K562 (cell line): ENCODE results near the gene KIAA2012. TPM values are rescaled to one million over a fixed set of nuclear protein-coding genes. Genes with fewer than 3 reads are reported as not detected.

Experiments
- CBFA2T2 ChIP-seq: fragments of 450-650 bp; conservative IDR thresholded peaks from 2 replicates; pipeline ENCODE4 v1.6.1; 2017; ENCODE audit warnings: mild to moderate bottlenecking
- CBX5 ChIP-seq: IDR thresholded peaks from 2 replicates; pipeline ENCODE4 v1.6.1; 2014; ENCODE audit warnings: low read depth, borderline replicate concordance
- ETV5 ChIP-seq: sonication (generic); formaldehyde crosslinking; IDR thresholded peaks from 2 replicates; pipeline ENCODE4 v1.4.0; 2020; ENCODE audit warnings: low read depth, mild to moderate bottlenecking, missing genetic modification reagents
- ETV6 ChIP-seq, 3 experiments: fragments of 150-350 bp in 1 of 3; sonication (generic) in 1 of 3; formaldehyde crosslinking in 1 of 3; IDR thresholded peaks; 2 replicates each; pipeline versions ENCODE4 v1.6.1 to v1.8.0; 2014 to 2022; ENCODE audit warnings: borderline replicate concordance in 2 of 3, low read depth in 2 of 3, antibody characterized with exemption in 1 of 3, low read length in 1 of 3, mild to moderate bottlenecking in 1 of 3, missing genetic modification reagents in 1 of 3
- FUS ChIP-seq: fragments of 200-400 bp; formaldehyde crosslinking; optimal IDR thresholded peaks from 2 replicates; pipeline ENCODE3; 2017; ENCODE audit warnings: low read depth, low read length
- GATA2 ChIP-seq: sonication (generic); formaldehyde crosslinking; IDR thresholded peaks from 2 replicates; pipeline ENCODE4 v1.4.0; 2020; ENCODE audit warnings: mild to moderate bottlenecking, missing genetic modification reagents
- HDAC6 ChIP-seq: IDR thresholded peaks from 2 replicates; pipeline ENCODE4 v1.6.1; 2012; ENCODE audit warnings: low read depth, mild to moderate bottlenecking, control low read depth, inconsistent platforms, low read length, moderate library complexity
- KDM2B ChIP-seq: fragments of 250-450 bp; sonication (Bioruptor Pico); IDR thresholded peaks from 2 replicates; pipeline ENCODE4 v1.8.0; 2021; ENCODE audit warnings: mild to moderate bottlenecking, moderate library complexity
- MIER1 ChIP-seq: fragments of 450-650 bp; IDR thresholded peaks from 2 replicates; pipeline ENCODE4 v1.6.1; 2016; ENCODE audit warnings: antibody characterized with exemption, mild to moderate bottlenecking, low read depth
- MTA1 ChIP-seq: fragments of 450-650 bp; IDR thresholded peaks from 2 replicates; pipeline ENCODE4 v1.6.1; 2017; ENCODE audit warnings: borderline replicate concordance
- OTX1 ChIP-seq: fragments of 450-650 bp; formaldehyde crosslinking; IDR thresholded peaks from 2 replicates; pipeline ENCODE4 v1.4.0; 2022; ENCODE audit warnings: mild to moderate bottlenecking
- PCBP1 ChIP-seq: fragments of 200-400 bp; formaldehyde crosslinking; IDR thresholded peaks from 2 replicates; pipeline ENCODE4 v1.6.1; 2018; ENCODE audit warnings: mild to moderate bottlenecking, low read depth, low read length; ENCODE audit not compliant: poor library complexity, severe bottlenecking
- RAD21 ChIP-seq, 2 experiments: fragments of 250-450 bp in 1 of 2; fragments of 450-650 bp in 1 of 2; sonication (Bioruptor Pico) in 1 of 2; formaldehyde crosslinking in 1 of 2; IDR thresholded peaks in 1 of 2; conservative IDR thresholded peaks in 1 of 2; 2 replicates each; pipeline versions ENCODE4 v1.4.0 to v1.8.0; 2020 to 2022; ENCODE audit warnings: mild to moderate bottlenecking in 2 of 2, moderate library complexity in 1 of 2
- REST ChIP-seq, 2 experiments: fragments of 450-650 bp; formaldehyde crosslinking in 1 of 2; IDR thresholded peaks; 2 replicates each; pipeline versions ENCODE4 v1.4.0 to v1.6.1; 2014 to 2020; ENCODE audit warnings: mild to moderate bottlenecking in 2 of 2, borderline replicate concordance in 1 of 2, low read depth in 1 of 2
- SIX5 ChIP-seq, 2 experiments: IDR thresholded peaks; 2 replicates each; pipeline ENCODE4 v1.6.1; 2011; ENCODE audit warnings: low read length in 2 of 2, borderline replicate concordance in 1 of 2, low read depth in 1 of 2, mild to moderate bottlenecking in 1 of 2, moderate library complexity in 1 of 2; ENCODE audit not compliant: insufficient read depth in 1 of 2
- TEAD4 ChIP-seq, 2 experiments: sonication (generic) in 1 of 2; formaldehyde crosslinking in 1 of 2; IDR thresholded peaks; 2 replicates each; pipeline versions ENCODE4 v1.6.1 to v1.8.0; 2012 to 2022; ENCODE audit warnings: borderline replicate concordance in 1 of 2, inconsistent platforms in 1 of 2, low read length in 1 of 2, mild to moderate bottlenecking in 1 of 2, missing genetic modification reagents in 1 of 2
- ZNF253 ChIP-seq: fragments of 250-450 bp; sonication (Bioruptor Pico); conservative IDR thresholded peaks from 2 replicates; pipeline ENCODE4 v1.6.1; 2021; ENCODE audit warnings: mild to moderate bottlenecking
- ZNF584 ChIP-seq: fragments of 200-800 bp; sonication (Bioruptor generic); IDR thresholded peaks from 2 replicates; pipeline ENCODE4 v1.6.1; 2016; ENCODE audit warnings: low read depth, mild to moderate bottlenecking, missing genetic modification characterization, missing compliant biosample characterization
- polyA plus RNA-seq, 8 experiments: library from polyadenylated mRNA; depleted of rRNA in 4 of 8; stranded (reverse) in 5 of 8; unstranded in 3 of 8; fragments of >200 nt; fragmentation: Nextera tagmentation in 2 of 8; fragmentation: Illumina TruSeq in 1 of 8; extraction: Ambion mirVana in 2 of 8; extraction: Trizol in 1 of 8; gene quantifications; 2 replicates each; pipeline versions ENCODE4 v1.2.1 to v1.2.3, GENCODE V29; 2011 to 2014; ENCODE audit warnings: inconsistent platforms in 1 of 8, missing spikeins in 1 of 8
- total RNA-seq, 7 experiments: library from RNA; depleted of rRNA in 6 of 7; stranded (reverse); fragments of >200 nt in 6 of 7; fragmentation: Illumina TruSeq in 2 of 7; extraction: Trizol in 2 of 7; gene quantifications; 2 replicates each; pipeline versions ENCODE4 v1.2.1 to v1.2.3, GENCODE V29; 2011 to 2021; ENCODE audit warnings: low replicate concordance in 1 of 7
- TF ChIP-seq, protein P1 (sequence below): sonication (generic); formaldehyde crosslinking; IDR thresholded peaks from 2 replicates; pipeline ENCODE4 v1.8.0; 2022; ENCODE audit warnings: mild to moderate bottlenecking, low read depth, missing genetic modification reagents

The KIAA2012 gene
- total and polyA plus RNA-seq, 9 of the 15 experiments (the other 6 are each of a cell fraction or from before 2014, with no cell fraction given) = not detected

GRCh38 chr2:202221873-202222272 lies 148.8 kb downstream of the KIAA2012 start (continued):
- TF ChIP-seq FUS = no peak
- no peak for TF ChIP-seq ZNF253
- no peak for TF ChIP-seq HDAC6
- no peak for TF ChIP-seq MIER1
- TF ChIP-seq REST (IDR thresholded peaks at IDR 0.05; ENCODE audit: borderline replicate concordance) = no peak
- TF ChIP-seq REST (CRISPR knock-in tag; IDR thresholded peaks at IDR 0.05; ENCODE audit: low read depth) = no peak
- peak; percentile 91 for TF ChIP-seq TEAD4 (IDR thresholded peaks at IDR 0.05; ENCODE audit: low read length)
- TF ChIP-seq TEAD4 (CRISPR knock-in tag; IDR thresholded peaks at IDR 0.05; ENCODE audit: borderline replicate concordance) = no peak
- no peak for TF ChIP-seq KDM2B (CRISPR knock-in tag)
- no peak for TF ChIP-seq ETV6 (IDR thresholded peaks at IDR 0.05; ENCODE audit: borderline replicate concordance in 1 of 2, low read depth in 2 of 2, low read length in 1 of 2)
- TF ChIP-seq ETV6 (CRISPR knock-in tag; IDR thresholded peaks at IDR 0.05; ENCODE audit: borderline replicate concordance) = no peak
- TF ChIP-seq ZNF584 (CRISPR knock-in tag) = no peak
- no peak for TF ChIP-seq PCBP1
- TF ChIP-seq SIX5 (IDR thresholded peaks at IDR 0.05; ENCODE audit: borderline replicate concordance in 1 of 2, insufficient read depth in 1 of 2, low read depth in 1 of 2, low read length in 2 of 2) = no peak
- no peak for TF ChIP-seq ETV5 (CRISPR knock-in tag)
- TF ChIP-seq, protein P1, sequence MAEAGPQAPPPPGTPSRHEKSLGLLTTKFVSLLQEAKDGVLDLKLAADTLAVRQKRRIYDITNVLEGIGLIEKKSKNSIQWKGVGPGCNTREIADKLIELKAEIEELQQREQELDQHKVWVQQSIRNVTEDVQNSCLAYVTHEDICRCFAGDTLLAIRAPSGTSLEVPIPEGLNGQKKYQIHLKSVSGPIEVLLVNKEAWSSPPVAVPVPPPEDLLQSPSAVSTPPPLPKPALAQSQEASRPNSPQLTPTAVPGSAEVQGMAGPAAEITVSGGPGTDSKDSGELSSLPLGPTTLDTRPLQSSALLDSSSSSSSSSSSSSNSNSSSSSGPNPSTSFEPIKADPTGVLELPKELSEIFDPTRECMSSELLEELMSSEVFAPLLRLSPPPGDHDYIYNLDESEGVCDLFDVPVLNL (CRISPR knock-in tag) = no peak
- 0 out of 2 replicates have a peak, but pooled peaks have one; percentile 38 for TF ChIP-seq GATA2
- no peak for TF ChIP-seq OTX1 (CRISPR knock-in tag)
- TF ChIP-seq RAD21 (CRISPR knock-in tag; conservative IDR thresholded peaks at IDR 0.05 in 1 of 2, IDR thresholded peaks at IDR 0.05 in 1 of 2) = no peak
- peak; percentile 72 for TF ChIP-seq CBFA2T2
- no peak for TF ChIP-seq CBX5
- no peak for TF ChIP-seq MTA1
